HPDE6-E6E7 (cell line): ENCODE measurements around the gene CERK.
A peak's percentile ranks its signal among the peaks of the same experiment; 100 is the strongest.

Source experiments
- DNase-seq: peaks from one replicate; pipeline ENCODE4 v3.0.0; 2011; ENCODE audit warnings: missing footprints; ENCODE audit errors: extremely low spot score

CERK gene

DNA sequence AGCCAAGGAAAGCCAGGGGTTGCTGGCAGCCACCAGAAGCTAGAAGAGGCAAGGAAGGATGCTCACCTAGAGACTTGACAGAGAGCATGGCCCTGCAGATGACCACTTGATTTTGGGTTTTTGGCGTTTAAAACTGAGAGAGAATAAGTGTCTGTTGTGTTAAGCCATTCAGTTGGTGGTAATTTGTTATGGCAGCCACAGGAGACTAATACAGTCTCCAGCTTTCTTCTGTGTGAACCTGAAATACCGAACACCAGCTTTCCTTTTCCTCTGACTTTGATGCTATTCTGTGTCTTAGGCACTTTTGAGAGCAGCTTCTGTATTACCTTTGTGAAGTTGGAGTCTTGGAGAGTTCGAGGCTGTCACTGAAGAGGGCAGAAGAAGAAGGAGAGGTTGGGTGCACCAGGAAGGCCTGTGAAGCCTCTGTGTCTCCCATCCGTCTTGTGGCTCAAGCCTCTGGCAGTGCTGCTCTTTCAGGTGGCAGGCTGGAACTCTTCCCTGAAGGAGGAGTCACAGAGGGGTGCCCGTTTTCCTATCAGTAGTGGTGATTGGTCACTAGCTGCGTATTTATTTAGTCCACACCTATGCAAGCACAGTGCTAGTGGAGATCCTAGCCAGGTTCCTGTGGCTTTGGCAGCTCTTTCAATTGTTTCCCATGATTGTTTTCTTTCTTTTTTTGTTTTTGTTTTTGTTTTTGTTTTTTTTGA lies 26.9 kb upstream of the CERK start:
- no peak for DNase-seq

DNA sequence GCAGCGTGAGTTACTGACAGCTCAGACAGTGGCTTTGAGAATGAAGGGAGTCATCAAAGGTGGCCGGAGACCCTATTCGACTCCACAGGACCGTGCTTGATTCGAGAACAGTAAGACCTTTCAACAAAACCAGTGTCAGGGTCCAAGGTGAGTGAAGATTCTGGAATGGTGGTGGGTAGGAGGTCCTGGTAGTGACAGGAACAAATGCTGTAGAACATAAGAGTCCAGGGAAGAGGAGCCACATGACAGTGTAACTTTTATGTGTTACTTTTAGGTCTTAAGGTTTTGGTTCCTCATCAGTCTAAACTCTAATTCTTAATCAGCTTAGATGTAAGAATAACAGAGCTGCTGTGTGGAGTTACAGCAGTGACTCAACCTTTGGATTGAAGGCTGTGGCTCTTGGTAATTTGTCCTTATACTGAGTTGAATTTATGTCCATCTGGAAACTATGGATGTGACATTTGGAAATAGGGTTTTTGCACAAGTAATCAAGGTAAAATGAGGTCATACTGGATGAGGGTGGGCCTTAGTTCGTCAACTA lies 26.2 kb upstream of the CERK start:
- no peak for DNase-seq

DNA sequence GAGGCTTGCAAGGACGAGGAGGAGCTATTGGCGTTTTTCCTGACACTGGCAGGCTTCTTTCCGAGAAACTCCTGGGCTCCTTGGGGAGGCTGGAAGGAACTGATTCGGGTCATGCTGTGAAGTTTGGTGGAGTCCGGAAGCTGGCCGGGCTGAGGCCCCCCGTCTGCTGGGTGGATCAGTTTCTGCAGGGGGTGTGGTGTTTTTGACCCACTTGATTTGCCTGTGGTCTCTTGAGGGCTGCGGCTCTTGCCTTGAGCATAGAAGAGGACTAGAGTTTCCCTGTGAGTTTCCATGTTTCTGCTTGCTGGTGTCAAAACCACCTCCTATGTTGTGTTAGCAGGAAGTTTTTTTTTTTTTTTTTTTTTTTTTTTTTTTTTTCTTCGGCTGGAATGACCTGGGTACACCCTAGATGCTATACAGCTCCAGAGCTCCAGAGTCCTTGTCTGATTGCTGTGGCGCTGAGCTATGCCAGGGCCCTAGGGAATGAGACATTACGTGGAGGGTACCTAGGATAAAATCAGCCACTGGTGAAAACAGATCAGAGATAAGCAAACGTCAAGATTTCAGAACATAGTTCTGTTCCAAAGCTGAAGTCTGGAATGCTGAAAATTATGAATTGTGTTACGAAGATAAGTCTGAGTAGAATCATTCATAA lies 25.1 kb upstream of the CERK start:
- no peak for DNase-seq

DNA sequence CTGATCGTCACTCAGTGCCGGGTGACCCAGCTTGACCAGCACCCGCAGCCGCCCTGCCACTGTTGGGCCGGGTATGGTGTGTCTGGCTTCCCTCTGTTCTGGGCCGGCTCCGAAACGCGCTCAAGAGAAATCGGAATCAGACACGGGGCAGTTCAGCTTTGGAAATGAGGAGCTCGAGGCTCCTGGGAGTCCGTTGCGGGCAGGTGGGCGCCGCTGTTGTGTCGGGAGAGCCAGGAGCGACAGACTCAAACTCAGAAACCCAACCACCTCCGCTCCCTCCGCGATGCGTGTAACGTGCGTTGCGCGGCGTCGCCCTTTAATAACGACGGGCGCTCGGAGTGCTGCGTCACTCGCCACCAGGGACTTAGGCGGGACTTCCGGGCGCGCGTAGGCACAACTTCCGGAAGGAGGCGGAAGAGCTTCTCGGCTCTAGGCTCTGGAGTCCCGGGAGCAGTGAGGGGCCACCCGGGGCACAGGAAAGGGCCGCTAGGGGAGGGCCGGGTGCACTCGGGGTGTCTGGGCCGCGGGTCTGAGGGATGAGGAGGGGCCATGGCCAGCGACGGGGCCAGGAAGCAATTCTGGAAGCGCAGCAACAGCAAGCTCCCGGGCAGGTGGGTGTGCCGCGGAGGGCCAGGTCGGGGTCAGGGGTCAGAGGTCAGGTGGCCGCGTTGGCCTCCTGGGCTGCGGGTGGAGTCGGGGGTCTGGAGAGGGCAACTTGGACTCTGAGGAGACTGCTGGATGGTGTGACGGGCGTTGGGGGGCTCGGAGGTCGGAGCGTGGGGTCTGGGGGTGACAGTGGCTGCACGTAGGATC lies 24.4 kb upstream of the CERK start, which contains the start of gene TBC1D22A:
Gene TBC1D22A, plus strand, starts transcription at position 413 of the 813 bp plus-strand sequence. Its CDS starts 137 bp downstream, at position 550.
- peak; percentile 89 for DNase-seq

DNA sequence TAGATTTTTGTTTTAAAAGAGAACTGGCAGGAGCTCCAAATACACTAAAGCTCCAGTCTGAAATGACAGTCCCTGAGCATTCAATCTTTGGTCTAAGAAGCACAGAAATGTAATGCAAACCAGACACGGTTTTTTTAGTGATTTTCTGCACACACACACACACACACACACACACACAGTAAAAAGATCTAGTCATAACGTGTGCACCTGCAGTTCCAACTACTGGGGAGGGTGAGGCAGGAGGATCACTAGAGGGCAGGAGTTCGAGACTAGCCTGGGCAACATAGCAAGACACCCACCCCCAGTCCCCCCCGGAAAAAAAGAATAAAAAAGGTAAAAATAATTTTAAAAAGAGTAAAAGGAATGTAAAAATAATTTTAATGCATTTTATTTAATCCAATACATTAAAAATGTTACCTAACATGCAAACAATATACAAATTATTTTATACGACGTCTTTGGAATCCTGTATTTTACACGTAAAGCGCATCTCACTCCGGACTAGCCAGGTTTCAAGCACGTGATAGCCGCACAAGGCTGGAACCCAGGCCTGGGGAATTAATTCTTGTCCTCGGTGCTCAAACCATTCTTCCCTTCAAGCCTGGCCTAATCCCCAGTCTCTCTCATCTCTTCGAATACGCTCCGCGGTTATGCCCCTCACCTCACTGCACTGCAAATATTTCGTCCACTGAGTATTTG lies 23.6 kb upstream of the CERK start:
- DNase-seq: no peak

DNA sequence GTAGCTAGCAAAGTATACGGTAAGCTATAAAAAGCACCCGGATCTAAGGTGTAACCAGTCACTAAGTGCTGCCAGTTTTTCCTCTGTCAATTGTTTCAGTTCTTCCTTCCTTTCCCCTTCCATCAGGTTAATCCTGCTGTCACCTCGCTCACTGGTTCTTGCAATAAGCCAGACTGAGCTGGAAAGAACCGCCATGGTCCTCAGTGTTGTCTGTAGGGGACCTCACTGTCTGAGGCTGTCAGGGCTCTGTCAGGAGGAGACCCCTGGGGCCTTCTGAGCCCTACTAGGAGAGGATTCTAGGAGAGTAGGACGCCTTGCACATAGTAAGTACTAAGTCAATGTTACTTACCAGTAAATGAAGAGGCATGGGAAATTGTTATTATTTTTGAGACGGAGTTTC lies 23.0 kb upstream of the CERK start:
- no peak for DNase-seq

DNA sequence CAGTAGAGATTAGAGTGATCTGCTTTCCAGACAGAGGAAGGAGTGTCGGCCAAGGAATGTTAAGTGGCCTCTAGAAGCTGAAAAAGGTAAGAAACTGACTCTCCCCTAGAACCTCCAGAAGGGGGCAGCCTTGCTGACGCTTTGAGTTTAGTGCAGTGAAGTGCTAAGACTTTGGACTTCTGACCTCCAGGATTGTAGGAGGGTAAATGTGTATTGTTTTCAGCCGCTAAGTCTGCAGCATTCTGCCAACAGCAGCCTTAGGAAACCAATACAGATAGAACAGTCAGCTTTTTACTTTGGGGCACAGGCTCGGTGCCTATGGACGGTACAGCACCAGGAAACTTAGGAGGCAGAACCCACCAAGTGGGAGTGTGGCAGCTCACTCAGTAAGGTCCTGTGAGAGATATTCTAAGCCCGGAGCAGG lies 20.8 kb upstream of the CERK start:
- no peak for DNase-seq

DNA sequence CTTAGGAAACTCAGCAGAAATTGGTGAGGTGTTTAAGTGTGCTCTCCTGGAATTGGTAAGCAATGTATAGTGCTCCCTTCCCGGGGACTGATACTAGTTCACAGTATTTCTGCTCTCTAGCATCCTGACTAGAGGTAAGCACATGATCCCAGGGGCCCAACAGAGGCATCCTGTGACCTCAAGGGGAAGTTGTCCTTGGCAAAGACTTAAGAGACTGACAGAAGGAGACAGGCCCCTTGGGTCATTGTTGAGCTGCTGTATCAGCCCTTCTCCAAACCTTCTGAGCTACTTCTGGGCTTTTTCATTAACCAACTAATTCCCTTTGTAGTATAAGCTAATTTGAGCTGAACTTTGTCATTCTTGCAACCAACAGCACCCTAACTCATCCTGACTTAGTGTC lies 20.1 kb upstream of the CERK start:
- no peak for DNase-seq

DNA sequence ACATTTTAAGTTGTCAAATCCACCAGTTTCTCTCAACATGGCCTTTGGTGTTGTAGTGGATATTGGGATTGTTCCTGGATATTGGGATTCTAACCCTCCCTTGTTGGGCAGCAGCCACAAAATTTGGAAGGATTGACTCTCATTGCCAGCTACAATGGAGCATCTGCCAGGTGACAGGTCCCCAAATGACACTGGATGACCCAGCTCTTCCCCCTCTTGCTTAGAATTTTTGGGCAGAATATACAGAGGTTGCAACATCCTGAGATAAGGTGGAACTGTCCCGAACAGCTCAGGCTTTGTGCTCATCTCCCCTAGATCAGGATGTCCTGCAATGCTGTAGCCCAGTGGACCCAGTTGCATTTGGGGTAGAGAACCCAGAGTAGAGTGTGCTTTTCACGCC lies 19.1 kb upstream of the CERK start:
- no peak for DNase-seq

DNA sequence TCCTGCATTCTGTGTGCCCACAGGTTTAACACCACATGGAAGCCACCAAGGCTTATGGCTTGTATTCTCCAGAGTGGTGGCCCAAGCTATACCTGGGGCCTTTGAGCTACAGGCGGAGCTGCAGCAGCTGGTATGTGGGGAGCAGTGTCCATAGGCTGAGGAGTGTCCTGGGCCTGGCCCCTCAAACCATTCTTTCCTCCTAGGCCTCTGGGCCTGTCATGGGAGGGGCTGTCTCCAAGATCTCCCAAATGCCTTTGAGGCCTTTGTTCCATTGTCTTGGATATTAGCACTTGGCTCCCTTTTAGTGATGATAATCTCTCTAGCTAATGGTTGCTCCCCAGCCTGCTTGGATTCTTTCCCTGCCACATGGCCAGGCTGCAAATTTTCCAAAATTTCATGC lies 18.0 kb upstream of the CERK start:
- no peak for DNase-seq

DNA sequence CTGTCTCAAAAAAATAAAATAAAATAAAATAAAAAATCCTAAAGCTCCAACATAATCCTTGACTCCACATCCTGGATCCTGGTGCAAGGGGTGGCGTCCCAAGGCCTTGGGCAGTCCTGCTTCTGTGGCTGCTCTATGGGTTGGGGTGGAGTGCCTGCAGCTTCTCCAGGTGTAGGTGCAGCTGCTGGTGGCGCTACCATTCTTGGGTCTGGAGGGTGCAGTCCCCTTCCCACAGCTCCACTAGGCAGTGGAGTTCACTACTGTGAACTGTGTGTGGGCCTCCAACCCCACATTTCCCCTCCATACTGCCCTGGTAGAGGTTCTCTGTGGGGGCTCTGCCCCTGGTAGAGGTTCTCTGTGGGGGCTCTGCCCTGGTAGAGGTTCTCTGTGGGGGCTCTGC lies 17.5 kb upstream of the CERK start:
- DNase-seq: no peak

DNA sequence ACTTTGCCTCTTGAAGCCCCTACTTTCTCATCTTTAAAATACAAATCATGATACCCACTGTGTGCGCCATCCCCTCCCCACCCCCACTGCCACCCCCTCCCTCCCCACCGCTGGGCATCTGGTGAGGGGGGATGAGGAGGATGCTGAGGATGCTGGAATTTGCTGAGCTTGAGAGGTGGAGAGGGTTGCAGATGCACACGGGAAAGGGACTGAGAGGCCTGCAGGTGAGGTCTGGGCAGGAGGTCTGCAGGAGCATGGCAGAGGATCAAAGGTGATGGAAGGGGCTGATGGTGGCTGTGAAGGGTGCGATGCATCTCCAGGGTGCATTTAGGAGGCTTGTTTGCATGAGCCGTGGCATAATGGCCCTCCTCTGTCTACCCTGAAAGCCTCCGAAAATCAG lies 16.8 kb upstream of the CERK start:
- no peak for DNase-seq

DNA sequence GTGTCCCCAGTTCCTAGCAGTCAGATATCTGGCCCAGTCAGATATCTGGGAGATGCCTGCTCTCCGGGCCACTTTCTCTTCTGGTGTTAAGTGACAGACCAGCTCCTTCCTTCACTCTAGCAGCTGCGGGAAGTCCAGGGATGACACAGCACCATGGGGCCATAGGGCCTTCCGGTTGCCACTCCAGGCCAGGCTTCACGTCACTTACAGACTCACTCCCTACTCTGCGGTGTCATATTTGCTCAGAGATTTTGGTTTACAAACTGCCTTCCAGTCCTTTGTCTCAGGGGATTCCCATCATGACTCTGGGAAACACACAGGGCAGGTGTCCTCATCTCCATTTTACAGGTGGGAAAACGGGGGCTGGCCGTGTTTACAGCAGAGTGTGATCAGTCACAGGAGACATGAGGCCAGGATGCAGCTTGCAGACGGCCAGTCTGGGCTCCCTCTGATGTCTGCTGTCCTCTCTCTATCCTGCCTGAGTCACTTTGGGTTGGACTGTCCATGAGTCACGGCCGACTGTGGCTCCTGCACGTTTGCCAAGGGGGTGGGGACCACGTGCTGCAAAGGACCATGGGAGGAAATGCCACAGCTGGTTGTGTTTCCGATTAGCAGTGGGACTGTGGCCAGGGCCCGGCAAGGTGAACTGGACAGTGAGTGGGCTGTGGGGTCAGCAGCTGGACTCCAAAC lies 16.2 kb upstream of the CERK start:
- peak; percentile 92 for DNase-seq

DNA sequence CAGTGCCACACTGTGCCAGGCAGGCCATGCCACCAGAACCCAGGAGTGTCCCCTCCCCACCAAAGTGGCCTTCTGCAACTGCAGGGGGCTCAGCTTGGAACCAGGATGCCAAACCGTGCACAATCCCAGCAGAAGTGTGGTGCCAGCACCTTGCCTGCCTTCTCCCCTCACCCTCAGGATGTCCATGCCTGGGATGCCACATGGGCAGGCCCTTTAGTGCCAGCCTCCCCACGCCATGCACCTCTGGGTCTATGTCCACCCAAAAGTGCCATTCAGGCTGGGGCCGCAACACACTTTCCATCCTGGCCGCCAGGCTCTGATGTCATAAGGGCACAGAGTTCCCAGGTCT lies 15.7 kb upstream of the CERK start:
- no peak for DNase-seq

DNA sequence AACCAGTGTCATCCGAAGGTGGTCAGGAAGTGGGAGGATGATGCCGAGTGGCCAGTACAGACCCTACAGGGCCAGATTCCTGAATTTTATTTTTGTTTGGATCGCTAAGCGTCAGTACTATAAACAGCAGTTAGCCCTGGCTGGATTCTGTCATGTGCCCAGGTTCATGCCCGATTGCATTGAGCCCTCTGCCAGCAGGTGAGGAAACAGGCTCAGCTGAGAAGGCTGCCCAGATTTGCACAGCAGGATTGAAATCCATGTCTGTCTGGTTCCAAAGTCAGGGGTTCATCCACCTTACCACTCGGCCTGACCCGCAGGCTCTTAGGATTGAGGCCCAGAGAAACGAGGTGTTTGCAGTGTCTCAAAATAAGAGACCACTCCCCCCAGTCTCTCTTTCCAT lies 15.3 kb upstream of the CERK start:
- DNase-seq: no peak

DNA sequence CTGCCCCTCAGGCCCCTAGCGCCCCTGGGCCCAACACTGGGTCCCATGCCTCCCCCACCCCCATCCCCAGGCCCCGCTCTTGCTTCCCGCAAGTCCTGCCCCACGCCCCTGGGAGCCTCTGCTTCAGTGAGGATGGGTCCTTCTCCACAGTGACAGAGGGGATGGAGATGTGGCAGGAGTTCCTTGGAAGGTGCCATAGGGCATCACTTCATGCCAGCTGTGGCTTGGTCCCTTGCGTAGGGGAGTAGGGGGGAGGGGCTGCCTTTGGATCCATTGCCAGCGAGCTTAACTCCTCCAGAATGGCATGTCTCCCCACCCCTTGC lies 14.9 kb upstream of the CERK start:
- DNase-seq: no peak

DNA sequence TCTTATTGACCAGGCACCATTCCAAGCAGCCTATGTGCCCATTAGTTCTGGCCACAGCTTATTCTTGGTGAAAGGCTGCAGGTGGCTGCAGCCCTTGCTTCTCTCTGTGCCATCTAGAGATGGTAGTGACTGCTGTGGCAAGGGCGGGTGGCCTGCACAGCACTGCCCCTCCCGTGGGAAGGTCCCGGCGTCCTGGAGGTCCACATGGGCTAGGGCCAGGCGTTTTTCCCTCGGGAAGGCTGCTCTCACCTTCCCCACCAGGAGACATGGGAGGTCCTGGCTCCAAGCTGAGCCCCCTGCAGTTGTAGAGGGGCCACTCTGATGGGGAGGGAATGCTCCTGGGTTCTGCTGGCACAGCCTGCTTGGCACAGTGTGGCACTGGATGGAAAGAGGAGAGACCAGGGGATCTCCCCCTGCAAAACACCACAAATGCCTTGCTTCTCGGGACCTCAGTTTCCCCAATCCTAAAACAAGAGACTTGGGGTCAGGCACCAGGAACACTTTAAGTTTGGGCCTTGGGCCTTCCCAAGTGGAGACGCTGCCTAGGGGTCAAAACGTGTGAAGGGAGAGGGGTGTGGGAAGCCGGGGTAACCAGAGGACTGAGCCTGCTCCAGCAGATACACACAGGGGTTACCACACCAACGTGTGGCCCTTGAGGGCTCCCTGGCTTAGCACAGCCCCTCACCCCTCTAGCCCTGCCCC lies 14.4 kb upstream of the CERK start:
- no peak for DNase-seq

DNA sequence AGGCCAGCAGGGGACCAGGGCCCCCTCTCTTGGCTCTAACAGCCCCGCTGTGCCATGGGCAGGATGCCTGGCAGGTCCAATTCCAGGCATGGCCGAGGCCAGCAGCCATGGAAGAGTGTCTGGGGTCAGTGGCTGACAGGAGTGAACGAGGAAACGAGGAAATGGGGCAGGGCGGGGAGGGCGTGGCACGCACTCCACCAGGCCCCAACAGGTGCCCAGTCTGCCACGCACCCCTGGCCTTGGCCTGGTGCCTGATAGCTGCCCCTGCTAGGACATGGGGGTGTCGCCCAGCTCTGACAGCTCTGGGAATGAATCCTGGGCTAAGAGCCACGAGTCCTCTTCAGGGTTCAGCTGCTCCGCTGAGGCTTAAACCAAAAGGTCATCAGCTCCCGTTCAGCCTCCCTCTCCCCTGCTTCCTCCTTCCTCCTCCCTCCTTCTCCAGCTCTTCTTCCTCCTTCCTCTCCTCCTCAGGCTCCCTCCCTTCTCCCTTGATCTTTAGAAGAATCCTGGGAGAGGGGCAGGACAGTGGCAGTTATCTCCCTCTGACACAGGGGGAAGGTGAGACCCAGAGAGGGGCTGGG lies 12.9 kb upstream of the CERK start:
- DNase-seq: no peak

DNA sequence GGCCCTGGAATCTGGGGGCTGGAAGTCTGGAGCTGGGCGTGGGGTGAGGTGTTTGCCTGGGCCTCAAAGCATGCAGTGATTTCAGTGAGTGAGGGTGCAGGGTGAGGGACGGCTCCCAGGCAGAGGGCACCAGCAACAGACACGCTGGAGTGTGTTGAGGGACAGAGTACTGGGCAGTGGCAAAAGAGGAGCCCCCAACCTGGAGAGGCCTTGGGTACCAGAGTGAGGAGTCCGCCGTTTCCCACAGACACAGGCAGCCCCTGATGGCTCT lies 12.4 kb upstream of the CERK start:
- DNase-seq: no peak

DNA sequence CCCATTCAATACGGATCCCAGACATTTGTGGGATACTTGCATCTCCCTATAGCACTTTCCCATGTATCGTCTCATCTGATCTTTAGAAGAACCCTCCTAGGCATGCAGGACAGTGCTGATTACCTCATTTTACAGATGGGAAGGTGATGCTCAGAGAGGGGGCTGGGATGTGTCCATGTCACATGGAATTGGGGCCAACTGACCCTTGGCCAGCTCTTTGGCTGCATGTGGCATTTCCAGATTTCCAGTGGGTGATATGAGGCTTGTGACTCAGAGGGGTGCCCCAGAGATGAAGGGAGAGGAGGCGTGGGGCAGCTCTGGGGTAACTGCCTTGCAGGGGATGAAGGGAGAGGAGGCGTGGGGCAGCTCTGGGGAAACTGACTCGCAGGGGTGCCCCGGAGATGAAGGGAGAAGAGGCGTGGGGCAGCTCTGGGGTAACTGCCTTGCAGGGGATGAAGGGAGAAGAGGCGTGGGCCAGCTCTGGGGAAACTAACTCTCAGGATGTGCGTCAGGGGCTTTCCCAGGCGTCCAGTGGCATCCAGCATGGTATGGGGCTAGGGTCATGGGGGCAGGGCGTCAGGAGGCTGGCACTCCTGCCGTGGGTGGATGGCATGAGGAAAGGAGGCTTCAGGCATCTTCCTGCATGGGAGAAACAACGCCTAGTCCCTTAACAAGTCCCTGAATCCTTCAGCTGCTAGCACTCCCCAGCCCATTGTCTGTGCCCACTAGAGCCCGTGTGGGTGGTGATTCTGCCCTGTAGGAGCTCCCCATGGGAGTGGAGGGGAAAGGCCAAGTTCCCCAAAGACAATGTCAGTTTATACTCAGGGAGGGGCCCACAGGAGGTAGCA lies 11.9 kb upstream of the CERK start:
- no peak for DNase-seq
